Keratinocyte (primary cell): ENCODE data around the gene CFAP61. TPM values are rescaled to one million over a fixed set of nuclear protein-coding genes. Genes with fewer than 3 reads are reported as not detected.

Source experiments
- DNase-seq: peaks from one replicate; pipeline ENCODE4 v3.0.0-alpha.2; 2011; ENCODE audit warnings: low read depth, missing footprints, low spot score
- FAIRE-seq: peaks from 2 replicates; lab custom pipeline; 2011; peaks lifted over from hg19 to GRCh38; lab: Jason Lieb, UNC
- H2AFZ ChIP-seq: 2 replicates; pipeline ENCODE4 v1.6.0; 2012; ENCODE audit warnings: low read length, control low read depth, inconsistent platforms; ENCODE audit not compliant: control insufficient read depth
- H3K27ac ChIP-seq: 2 replicates; pipeline ENCODE4 v1.5.1; 2011; ENCODE audit warnings: low read length; ENCODE audit not compliant: control insufficient read depth, insufficient read depth
- H3K27me3 ChIP-seq: 3 replicates; pipeline ENCODE4 v1.6.0; 2011; ENCODE audit warnings: low read length; ENCODE audit not compliant: control insufficient read depth, insufficient read depth; ENCODE audit errors: extremely low read depth
- H3K36me3 ChIP-seq, 2 experiments: 2 replicates in 1 of 2; 3 replicates in 1 of 2; pipeline ENCODE4 v1.5.1; 2011; ENCODE audit warnings: low read length in 2 of 2, mild to moderate bottlenecking in 1 of 2; ENCODE audit not compliant: control insufficient read depth in 2 of 2, insufficient read depth in 2 of 2; ENCODE audit errors: extremely low read depth in 1 of 2
- H3K4me1 ChIP-seq: 3 replicates; pipeline ENCODE4 v1.5.1; 2011; ENCODE audit warnings: low read length; ENCODE audit not compliant: control insufficient read depth, insufficient read depth; ENCODE audit errors: extremely low read depth
- H3K4me2 ChIP-seq: 3 replicates; pipeline ENCODE4 v1.6.0; 2011; ENCODE audit warnings: low read depth, low read length; ENCODE audit not compliant: control insufficient read depth, insufficient read depth; ENCODE audit errors: extremely low read depth
- H3K4me3 ChIP-seq, 3 experiments: fragments of 200-600 bp in 1 of 3; sonication (generic) in 1 of 3; 2 replicates in 2 of 3; 3 replicates in 1 of 3; pipeline ENCODE4 v1.5.1; 2011 to 2016; ENCODE audit warnings: low read length in 3 of 3, mild to moderate bottlenecking in 3 of 3, control low read depth in 2 of 3, inconsistent platforms in 1 of 3, low read depth in 1 of 3, mixed read lengths in 1 of 3, mixed run types in 1 of 3, moderate library complexity in 1 of 3; ENCODE audit not compliant: control insufficient read depth in 2 of 3, insufficient read depth in 2 of 3; ENCODE audit errors: extremely low read depth in 1 of 3
- H3K79me2 ChIP-seq: 2 replicates; pipeline ENCODE4 v1.6.0; 2012; ENCODE audit warnings: low read length; ENCODE audit not compliant: control insufficient read depth, insufficient read depth
- H3K9ac ChIP-seq: 3 replicates; pipeline ENCODE4 v1.6.0; 2011; ENCODE audit warnings: low read length; ENCODE audit not compliant: control insufficient read depth, insufficient read depth; ENCODE audit errors: extremely low read depth
- H3K9me1 ChIP-seq: 3 replicates; pipeline ENCODE4 v1.6.0; 2011; ENCODE audit warnings: low read length; ENCODE audit not compliant: control insufficient read depth, insufficient read depth; ENCODE audit errors: extremely low read depth
- H3K9me3 ChIP-seq: 2 replicates; pipeline ENCODE4 v1.5.1; 2012; ENCODE audit warnings: low read depth, low read length; ENCODE audit not compliant: control insufficient read depth
- H4K20me1 ChIP-seq: 3 replicates; pipeline ENCODE4 v1.6.0; 2011; ENCODE audit warnings: low read length; ENCODE audit not compliant: control insufficient read depth, insufficient read depth; ENCODE audit errors: extremely low read depth
- CTCF ChIP-seq, 3 experiments: IDR thresholded peaks in 1 of 3; conservative IDR thresholded peaks in 1 of 3; optimal IDR thresholded peaks in 1 of 3; 2 replicates in 2 of 3; 3 replicates in 1 of 3; pipeline versions ENCODE3 to v1.5.1; 2011; ENCODE audit warnings: low read length in 3 of 3, mild to moderate bottlenecking in 3 of 3, moderate library complexity in 2 of 3, control low read depth in 1 of 3, inconsistent platforms in 1 of 3; ENCODE audit not compliant: insufficient read depth in 2 of 3; ENCODE audit errors: extremely low read depth in 1 of 3
- EZH2 ChIP-seq: IDR thresholded peaks from one replicate; pipeline ENCODE4 v1.6.1; 2012; ENCODE audit warnings: inconsistent platforms, mild to moderate bottlenecking, low read length, moderate library complexity
- dilution Hi-C: fragments of 300-500 bp; cut with MboI; formaldehyde crosslinking; loops from one replicate; pipeline ENCODE4 v1.7.0; 2020; ENCODE audit warnings: low sequenced_read_pairs; ENCODE audit not compliant: extremely low pct_ligation_motif_present
- polyA plus RNA-seq, 5 experiments: library from polyadenylated mRNA; depleted of rRNA in 3 of 5; stranded (reverse) in 3 of 5; stranded (forward) in 1 of 5; unstranded in 1 of 5; fragments of >200 nt; gene quantifications; 1 replicate in 1 of 5; 2 replicates in 3 of 5; 3 replicates in 1 of 5; pipeline versions ENCODE4 v1.2.1 to v1.2.3, GENCODE V29; 2011 to 2012; ENCODE audit warnings: missing spikeins in 2 of 5, low read depth in 1 of 5, low replicate concordance in 1 of 5

Gene CFAP61
- polyA plus RNA-seq, 1 donor (not counting 4 experiments of a cell fraction or from before 2014, with no cell fraction given), result 0.25 TPM

DNA sequence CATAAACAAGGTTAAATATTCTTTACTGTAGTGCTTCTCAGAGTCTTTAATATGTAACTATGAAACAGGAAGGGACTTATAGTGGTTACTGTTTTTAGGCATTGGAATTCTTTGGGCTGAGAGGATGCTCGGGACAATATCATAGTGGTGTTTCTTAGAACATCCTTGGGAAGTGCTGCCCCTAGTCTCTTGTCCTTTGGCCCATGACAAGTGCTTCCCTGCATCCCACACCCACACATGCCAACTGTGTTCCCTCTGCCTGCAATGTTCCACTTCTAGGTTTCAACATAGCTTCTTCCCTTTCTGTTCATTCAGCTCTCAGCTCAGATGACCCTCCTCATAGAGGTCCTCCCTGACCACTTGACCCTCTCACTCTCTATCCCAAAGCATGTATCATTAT, 37.6 kb downstream of the CFAP61 start:
- no peak overlapping the region for H3K4me2 ChIP-seq
- no peak overlapping the region for H3K27ac ChIP-seq
- dilution Hi-C loops, result no loop called here
- no peaks in the 10 kb centered on the region for H3K9me1 ChIP-seq
- FAIRE-seq (no peak), DNase-seq (no peak)
- H3K36me3 ChIP-seq, result no peaks in the 10 kb centered on the region
- H2AFZ ChIP-seq, result no peak overlapping the region
- H3K79me2 ChIP-seq, result no peaks in the 10 kb centered on the region
- H3K9ac ChIP-seq, result no peak overlapping the region
- TF ChIP-seq CTCF (optimal IDR thresholded peaks at IDR 0.05 in 1 of 3, IDR thresholded peaks at IDR 0.05 in 1 of 3, conservative IDR thresholded peaks at IDR 0.05 in 1 of 3; ENCODE audit: extremely low read depth in 1 of 3, insufficient read depth in 2 of 3, low read length in 3 of 3), result no peak
- no peak for TF ChIP-seq EZH2
- H3K4me1 ChIP-seq, result no peaks in the 10 kb centered on the region
- no peaks in the 10 kb centered on the region for H3K9me3 ChIP-seq
- no peak overlapping the region for H3K4me3 ChIP-seq
- H3K27me3 ChIP-seq, result no peaks in the 10 kb centered on the region
- no peaks in the 10 kb centered on the region for H4K20me1 ChIP-seq

- Histone ChIP-seq H3K27me3 (no peaks in the 10 kb centered on the region), H3K4me2 (no peak overlapping the region), H3K9ac (no peak overlapping the region), H4K20me1 (no peaks in the 10 kb centered on the region), H2AFZ (no peak overlapping the region), H3K27ac (no peak overlapping the region), H3K9me3 (no peaks in the 10 kb centered on the region), H3K4me1 (no peaks in the 10 kb centered on the region), H3K4me3 (no peak overlapping the region), H3K36me3 (no peaks in the 10 kb centered on the region), H3K9me1 (no peaks in the 10 kb centered on the region), H3K79me2 (no peaks in the 10 kb centered on the region)
- DNase-seq (no peak), FAIRE-seq (no peak)
- TF ChIP-seq CTCF (optimal IDR thresholded peaks at IDR 0.05 in 1 of 3, IDR thresholded peaks at IDR 0.05 in 1 of 3, conservative IDR thresholded peaks at IDR 0.05 in 1 of 3; ENCODE audit: extremely low read depth in 1 of 3, insufficient read depth in 2 of 3, low read length in 3 of 3) (no peak), EZH2 (no peak)
- dilution Hi-C loops, result no loop called here
Measured at GRCh38 chr20:20092827-20093226, 40.5 kb downstream of the CFAP61 start.
